ENCODE data around the gene HYLS1. TPM values are rescaled to one million over a fixed set of nuclear protein-coding genes. Genes with fewer than 3 reads are reported as not detected.

The HYLS1 gene
- total RNA-seq, 1 experiment from 2014 or later: 8.1 TPM

- ChIA-PET POLR2A (no interaction called here), CTCF (interaction anchor here (0.6 to 2.6 kb wide), 5 partner anchors 9 to 270 kb away, joined by 3 to 11 read pairs (median 4); no protein-coding TSS in a partner anchor)
- ATAC-seq: no peak
- no peak for DNase-seq (ENCODE audit: low spot score)
- Mint-ChIP-seq H3K9me3 (no peaks in the 10 kb centered on the region), H3K27ac (no peak overlapping the region), H3K4me1 (peaks cover 8% of the 10 kb centered on the region; the same call in 1 of the 2 replicates), H3K4me3 (no peak overlapping the region), H3K27me3 (ENCODE audit: low read depth) (no peaks in the 10 kb centered on the region), H3K36me3 (no peaks in the 10 kb centered on the region)
- TF ChIP-seq NR2C2 (CRISPR knock-in tag; IDR thresholded peaks at IDR 0.05) (no peak), SMAD4 (CRISPR knock-in tag; IDR thresholded peaks at IDR 0.05) (no peak), USF1 (CRISPR knock-in tag; IDR thresholded peaks at IDR 0.05) (no peak), GABPB1 (CRISPR knock-in tag; IDR thresholded peaks at IDR 0.05) (no peak), RELA (CRISPR knock-in tag; IDR thresholded peaks at IDR 0.05; ENCODE audit: borderline replicate concordance) (no peak), ATF6 (CRISPR knock-in tag; IDR thresholded peaks at IDR 0.05) (no peak), FOXJ3 (CRISPR knock-in tag; IDR thresholded peaks at IDR 0.05; ENCODE audit: borderline replicate concordance) (no peak), USF2 (CRISPR knock-in tag; IDR thresholded peaks at IDR 0.05) (no peak), ZSCAN18 (CRISPR knock-in tag; IDR thresholded peaks at IDR 0.05) (no peak), E2F1 (CRISPR knock-in tag; IDR thresholded peaks at IDR 0.05) (no peak), ZNF317 (CRISPR knock-in tag; IDR thresholded peaks at IDR 0.05; ENCODE audit: borderline replicate concordance, low read depth) (no peak), KAT7 (CRISPR knock-in tag; IDR thresholded peaks at IDR 0.05; ENCODE audit: borderline replicate concordance) (no peak)
Observed at GRCh38 chr11:125923633-125924032, 36.2 kb downstream of the HYLS1 start.

- Mint-ChIP-seq H3K27ac (no peak overlapping the region), H3K9me3 (no peaks in the 10 kb centered on the region), H3K27me3 (ENCODE audit: low read depth) (no peaks in the 10 kb centered on the region), H3K4me1 (peaks cover 8% of the 10 kb centered on the region; the same call in 1 of the 2 replicates), H3K4me3 (no peak overlapping the region), H3K36me3 (no peaks in the 10 kb centered on the region)
- CTCF ChIA-PET: interaction anchor here (1.3 to 2.6 kb wide), 3 partner anchors 17 to 269 kb away, joined by 6 to 11 read pairs (median 10); no protein-coding TSS in a partner anchor
- ATAC-seq (no peak), DNase-seq (ENCODE audit: low spot score) (no peak)
- POLR2A ChIA-PET: no interaction called here
- TF ChIP-seq ERG (CRISPR knock-in tag; IDR thresholded peaks at IDR 0.05): no peak
Observed at GRCh38 chr11:125924384-125925007, 37.0 kb downstream of the HYLS1 start.

GRCh38 chr11:125925247-125925740 is 37.8 kb downstream of the HYLS1 start:
- no peak overlapping the region for H3K4me3 Mint-ChIP-seq
- no peak for DNase-seq (ENCODE audit: low spot score)

More at GRCh38 chr11:125925247-125925740, 37.8 kb downstream of the HYLS1 start:
- Mint-ChIP-seq H3K27me3 (ENCODE audit: low read depth) (no peaks in the 10 kb centered on the region), H3K27ac (no peak overlapping the region), H3K36me3 (no peaks in the 10 kb centered on the region), H3K9me3 (no peaks in the 10 kb centered on the region), H3K4me1 (peaks cover 8% of the 10 kb centered on the region; the same call in 1 of the 2 replicates)
- ChIA-PET POLR2A (no interaction called here), CTCF (interaction anchor here (0.6 to 2.6 kb wide), 4 partner anchors 12 to 269 kb away, joined by 5 to 11 read pairs (median 7); no protein-coding TSS in a partner anchor)
- no peak for ATAC-seq
- TF ChIP-seq NR3C1 (CRISPR knock-in tag; conservative IDR thresholded peaks at IDR 0.05; ENCODE audit: low read depth): no peak
- TF ChIP-seq GABPB1 (CRISPR knock-in tag; IDR thresholded peaks at IDR 0.05): peak; percentile 37; the same call in 1 of the 2 replicates
